Effector memory CD8-positive, alpha-beta T cell (primary cell): Measurements from ENCODE around the gene WDHD1.
A peak's percentile ranks its signal among the peaks of the same experiment; 100 is the strongest.
"Not testable (repeated sequence)": the region's sequence is repeated elsewhere in the genome, so short reads cannot be mapped to it uniquely, and the experiment has no call there.

ENCODE experiments used
- ATAC-seq: fragments of 150-1000 bp; cut with Tn5 transposase; replicated peaks from 2 replicates; pipeline ENCODE4 v1.10.0; 2021; ENCODE audit warnings: mild to moderate bottlenecking, moderate library complexity
- DNase-seq, 3 experiments: peaks; one replicate each; pipeline ENCODE4 v3.0.0; 2021
- H3K27ac Mint-ChIP-seq, 2 donors: one replicate each; pipeline ENCODE4 v1.8.0; 2022; ENCODE audit warnings: mild to moderate bottlenecking in 2 of 2, mixed read lengths in 2 of 2, moderate library complexity in 2 of 2
- H3K27me3 Mint-ChIP-seq, 2 donors: one replicate each; pipeline ENCODE4 v1.8.0; 2022; ENCODE audit warnings: mixed read lengths in 2 of 2
- H3K36me3 Mint-ChIP-seq: one replicate; pipeline ENCODE4 v1.8.0; 2022; ENCODE audit warnings: mild to moderate bottlenecking, moderate library complexity, mixed read lengths; ENCODE audit not compliant: insufficient read depth
- H3K4me1 Mint-ChIP-seq, 2 donors: one replicate each; pipeline ENCODE4 v1.8.0; 2022; ENCODE audit warnings: low read depth in 2 of 2, mixed read lengths in 2 of 2
- H3K4me3 Mint-ChIP-seq, 2 donors: one replicate each; pipeline ENCODE4 v1.8.0; 2022; ENCODE audit warnings: mild to moderate bottlenecking in 2 of 2, mixed read lengths in 2 of 2, moderate library complexity in 2 of 2
- H3K9me3 Mint-ChIP-seq, 2 donors: one replicate each; pipeline ENCODE4 v1.8.0; 2022; ENCODE audit warnings: mixed read lengths in 2 of 2

The WDHD1 gene

DNA sequence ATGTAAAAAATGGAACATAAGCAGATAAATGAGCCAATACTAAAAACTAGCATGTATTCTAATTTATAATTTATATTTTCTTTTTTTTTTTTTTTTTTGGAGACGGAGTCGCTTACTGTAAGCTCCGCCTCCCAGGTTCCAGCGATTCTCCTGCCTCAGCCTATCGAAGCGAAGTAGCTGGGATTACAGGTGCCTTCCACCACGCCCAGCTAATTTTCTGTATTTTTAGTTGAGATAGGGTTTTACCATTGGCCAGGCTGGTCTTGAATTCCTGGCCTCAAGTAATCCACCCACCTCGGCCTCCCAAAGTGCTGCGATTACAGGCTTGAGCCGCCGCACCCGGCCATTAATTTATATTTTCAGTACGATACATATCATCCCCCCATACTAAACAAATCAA, 27.2 kb upstream of the WDHD1 start:
- H3K4me3 Mint-ChIP-seq: peak overlapping the region; percentile 86 to 94
- H3K36me3 Mint-ChIP-seq: peaks cover 60% of the 10 kb centered on the region
- H3K27ac Mint-ChIP-seq: peak overlapping the region; percentile 98
- peaks cover 29 to 48% of the 10 kb centered on the region in 2 donors for H3K4me1 Mint-ChIP-seq
- H3K9me3 Mint-ChIP-seq: no peaks in the 10 kb centered on the region
- DNase-seq (no peak), ATAC-seq (no peak)
- H3K27me3 Mint-ChIP-seq: no peaks in the 10 kb centered on the region

DNA sequence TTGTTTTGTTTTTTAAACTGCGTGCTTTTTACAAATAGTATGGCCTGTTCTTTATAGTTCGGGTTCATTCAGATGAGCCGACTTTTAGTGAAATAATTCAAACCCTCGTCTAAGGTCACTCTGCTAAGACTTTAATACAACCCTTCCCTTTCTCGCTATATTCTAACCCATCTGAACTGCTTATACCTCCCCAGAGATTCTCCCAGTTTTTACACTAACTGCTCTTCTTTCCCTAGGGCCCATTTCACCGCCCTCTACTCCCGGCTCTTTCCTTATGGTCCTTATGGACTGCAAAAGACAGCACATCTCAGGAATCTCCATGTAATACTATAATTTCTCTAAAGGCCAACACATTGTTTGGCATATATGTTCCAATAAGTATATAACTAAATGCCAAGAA, 26.6 kb upstream of the WDHD1 start:
- peaks cover 29 to 48% of the 10 kb centered on the region in 2 donors for H3K4me1 Mint-ChIP-seq
- peaks cover 58% of the 10 kb centered on the region for H3K36me3 Mint-ChIP-seq
- ATAC-seq (no peak), DNase-seq (no peak)
- H3K27me3 Mint-ChIP-seq: no peaks in the 10 kb centered on the region
- no peaks in the 10 kb centered on the region for H3K9me3 Mint-ChIP-seq
- peak overlapping the region; percentile 98 for H3K27ac Mint-ChIP-seq
- H3K4me3 Mint-ChIP-seq: peak overlapping the region; percentile 86 to 94

DNA sequence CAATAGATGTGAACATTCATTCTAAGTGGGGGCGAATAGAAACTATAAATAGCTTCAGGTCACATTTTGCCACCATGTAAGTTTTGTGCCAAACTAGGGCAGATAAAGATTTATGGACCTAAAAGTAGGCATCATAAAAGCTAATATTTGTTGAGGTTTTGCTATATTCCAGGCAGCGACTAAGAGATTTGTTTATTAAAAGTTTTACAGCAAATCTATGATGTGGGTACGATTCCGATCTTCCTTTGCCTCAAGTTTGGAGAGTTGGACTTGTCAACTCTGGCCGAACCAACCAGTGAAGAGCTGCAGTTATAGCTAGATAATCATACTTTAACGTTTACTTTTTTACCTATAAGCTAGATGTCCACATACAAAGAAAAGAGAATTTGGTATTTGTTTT, 26.1 kb upstream of the WDHD1 start:
- H3K27ac Mint-ChIP-seq: peak overlapping the region; percentile 98
- peaks cover 53% of the 10 kb centered on the region for H3K36me3 Mint-ChIP-seq
- ATAC-seq: no peak
- H3K9me3 Mint-ChIP-seq: no peaks in the 10 kb centered on the region
- DNase-seq: no peak
- H3K27me3 Mint-ChIP-seq: no peaks in the 10 kb centered on the region
- peak overlapping the region; percentile 86 to 94 for H3K4me3 Mint-ChIP-seq
- H3K4me1 Mint-ChIP-seq: peaks cover 27 to 43% of the 10 kb centered on the region in 2 donors

DNA sequence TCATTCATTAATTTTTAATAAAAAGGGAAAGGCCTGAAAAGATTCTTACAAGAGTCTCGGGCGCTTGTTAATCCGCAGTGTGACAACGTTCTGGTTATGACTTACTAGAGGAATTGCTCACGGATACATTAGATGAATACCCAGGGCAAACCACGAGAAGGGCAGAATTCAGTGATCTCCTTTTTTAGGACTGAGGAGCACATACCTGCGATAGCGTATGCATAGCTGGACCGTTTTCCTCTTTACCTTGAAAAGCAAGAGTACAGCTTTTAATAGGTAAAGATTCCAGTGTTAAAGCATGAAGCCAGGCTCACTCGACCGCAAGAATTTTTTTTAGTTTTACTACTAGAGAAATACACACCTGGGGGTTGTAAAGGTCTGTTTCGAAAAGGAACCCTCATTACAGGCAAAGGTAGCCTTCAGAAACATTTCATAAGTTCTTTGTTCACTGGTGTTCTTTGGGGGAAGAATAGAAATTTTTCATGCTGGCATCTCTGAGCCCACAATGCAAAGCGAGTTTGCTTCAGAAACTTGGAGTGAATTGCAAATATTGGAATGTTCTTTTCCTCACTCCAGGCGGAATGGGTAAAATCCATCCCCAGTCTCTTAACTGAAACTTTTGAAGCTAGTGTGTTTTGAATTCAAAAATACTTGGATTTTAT, 25.5 kb upstream of the WDHD1 start:
- peaks cover 47% of the 10 kb centered on the region for H3K36me3 Mint-ChIP-seq
- DNase-seq (no peak), ATAC-seq (peak; percentile 1)
- no peaks in the 10 kb centered on the region for H3K27me3 Mint-ChIP-seq
- peak overlapping the region; percentile 98 for H3K27ac Mint-ChIP-seq
- H3K4me3 Mint-ChIP-seq: peak overlapping the region; percentile 86 to 94
- peaks cover 25 to 41% of the 10 kb centered on the region in 2 donors for H3K4me1 Mint-ChIP-seq
- no peaks in the 10 kb centered on the region for H3K9me3 Mint-ChIP-seq

DNA sequence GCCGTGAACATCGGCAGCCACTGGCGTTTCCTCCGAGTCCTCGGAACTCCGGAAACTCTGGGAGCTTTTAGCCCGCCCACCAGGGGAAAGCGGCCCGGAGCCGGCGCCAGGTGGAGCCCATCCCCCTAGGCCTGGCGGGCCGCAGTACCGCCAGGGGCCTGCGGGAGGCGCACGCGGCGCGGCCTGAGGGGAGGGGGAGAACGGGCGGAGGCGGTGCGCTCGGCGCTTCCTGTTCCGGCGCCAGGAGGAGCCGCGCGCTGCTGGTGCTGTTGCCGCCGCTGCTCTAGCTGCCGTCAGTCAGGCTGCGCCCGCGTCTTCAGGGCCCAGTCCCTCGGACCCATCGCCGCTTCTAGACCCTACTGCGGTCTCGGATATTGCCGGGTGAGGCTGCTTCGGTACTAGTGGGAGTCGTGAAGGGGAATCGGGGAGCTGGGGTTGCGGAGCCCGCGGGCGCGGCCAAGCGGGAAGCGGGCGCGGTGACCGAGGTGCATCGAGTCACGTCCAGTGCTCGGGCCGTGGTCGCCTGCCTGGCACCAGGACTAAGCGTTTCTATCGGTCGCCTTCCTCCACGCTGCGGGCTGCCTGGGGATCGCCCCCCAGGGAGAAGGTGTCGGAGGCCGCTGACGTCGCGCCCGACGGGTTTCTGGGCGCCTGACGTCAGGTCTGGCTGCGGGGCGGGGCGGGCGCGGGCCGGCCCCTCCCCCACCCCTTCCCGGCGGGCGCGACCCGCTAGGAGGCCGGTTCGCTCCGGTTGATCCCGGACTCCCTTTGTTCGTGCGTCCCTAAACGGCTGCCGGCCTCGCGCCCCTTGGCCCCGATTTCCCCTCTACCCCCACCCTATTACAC, 24.7 kb upstream of the WDHD1 start, which contains the start of gene MAPK1IP1L:
Gene MAPK1IP1L (plus strand): TSS at position 225 of the 846 bp plus-strand sequence. CDS start 10,037 bp downstream, outside the sequence.
- H3K9me3 Mint-ChIP-seq: no peaks in the 10 kb centered on the region
- H3K4me3 Mint-ChIP-seq: peak within 1 kb of the TSS; percentile 86 to 94
- no peaks in the 10 kb centered on the region for H3K27me3 Mint-ChIP-seq
- peak; percentile 88 for ATAC-seq
- H3K36me3 Mint-ChIP-seq: peaks cover 43% of the 10 kb centered on the region
- peak; percentile 87 to 94 (median 92) for DNase-seq
- peak within 1 kb of the TSS; percentile 98 for H3K27ac Mint-ChIP-seq
- peaks cover 25 to 41% of the 10 kb centered on the region in 2 donors for H3K4me1 Mint-ChIP-seq

DNA sequence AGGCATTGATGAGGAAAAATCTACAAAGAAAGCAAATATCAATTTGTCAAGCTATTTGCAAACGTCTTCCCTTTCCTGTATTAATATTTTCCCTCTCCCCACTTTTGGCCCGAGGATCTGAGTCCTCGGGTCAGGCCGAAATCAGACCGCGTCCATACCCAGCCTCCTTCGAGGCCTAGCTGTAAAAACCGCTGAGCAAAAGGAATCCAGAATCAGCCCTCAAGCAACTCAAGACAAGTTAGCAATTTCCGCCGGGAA, 24.2 kb upstream of the WDHD1 start:
- peak overlapping the region; percentile 86 to 94 for H3K4me3 Mint-ChIP-seq
- no peaks in the 10 kb centered on the region for H3K9me3 Mint-ChIP-seq
- no peaks in the 10 kb centered on the region for H3K27me3 Mint-ChIP-seq
- DNase-seq (no peak), ATAC-seq (peak; percentile 7)
- peak overlapping the region; percentile 98 for H3K27ac Mint-ChIP-seq
- H3K36me3 Mint-ChIP-seq: peaks cover 40% of the 10 kb centered on the region
- peaks cover 25 to 38% of the 10 kb centered on the region in 2 donors for H3K4me1 Mint-ChIP-seq

DNA sequence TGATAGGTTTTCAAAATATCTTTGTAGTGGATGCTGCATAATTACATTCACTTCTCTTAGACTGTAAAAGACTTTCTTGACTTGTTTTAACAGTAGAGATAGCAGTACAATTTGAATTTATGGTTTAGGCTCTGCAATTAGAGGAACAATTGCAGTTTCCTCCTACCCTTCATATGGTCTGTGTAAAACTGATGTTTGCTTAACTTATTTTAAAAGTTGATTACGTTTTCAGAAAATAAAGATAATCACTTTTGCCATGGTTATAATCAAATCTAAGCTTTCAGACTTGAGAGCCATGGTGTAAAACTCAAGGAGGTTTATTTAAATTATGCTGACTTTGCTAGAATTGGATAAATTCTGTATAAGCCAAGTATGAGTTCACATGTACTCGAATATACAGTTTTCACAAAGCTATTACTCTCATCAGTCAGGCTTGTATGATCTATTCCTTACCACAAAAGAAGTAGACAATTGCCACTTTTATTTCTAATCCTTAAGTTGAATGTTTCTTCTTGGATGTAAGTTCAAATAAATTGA, 22.1 kb upstream of the WDHD1 start:
- Mint-ChIP-seq H3K4me3 (no peak overlapping the region), H3K27me3 (no peaks in the 10 kb centered on the region), H3K4me1 (peaks cover 21 to 26% of the 10 kb centered on the region in 2 donors), H3K36me3 (peaks cover 35% of the 10 kb centered on the region), H3K27ac (no peak overlapping the region), H3K9me3 (no peaks in the 10 kb centered on the region)
- DNase-seq: no peak
- ATAC-seq: no peak

DNA sequence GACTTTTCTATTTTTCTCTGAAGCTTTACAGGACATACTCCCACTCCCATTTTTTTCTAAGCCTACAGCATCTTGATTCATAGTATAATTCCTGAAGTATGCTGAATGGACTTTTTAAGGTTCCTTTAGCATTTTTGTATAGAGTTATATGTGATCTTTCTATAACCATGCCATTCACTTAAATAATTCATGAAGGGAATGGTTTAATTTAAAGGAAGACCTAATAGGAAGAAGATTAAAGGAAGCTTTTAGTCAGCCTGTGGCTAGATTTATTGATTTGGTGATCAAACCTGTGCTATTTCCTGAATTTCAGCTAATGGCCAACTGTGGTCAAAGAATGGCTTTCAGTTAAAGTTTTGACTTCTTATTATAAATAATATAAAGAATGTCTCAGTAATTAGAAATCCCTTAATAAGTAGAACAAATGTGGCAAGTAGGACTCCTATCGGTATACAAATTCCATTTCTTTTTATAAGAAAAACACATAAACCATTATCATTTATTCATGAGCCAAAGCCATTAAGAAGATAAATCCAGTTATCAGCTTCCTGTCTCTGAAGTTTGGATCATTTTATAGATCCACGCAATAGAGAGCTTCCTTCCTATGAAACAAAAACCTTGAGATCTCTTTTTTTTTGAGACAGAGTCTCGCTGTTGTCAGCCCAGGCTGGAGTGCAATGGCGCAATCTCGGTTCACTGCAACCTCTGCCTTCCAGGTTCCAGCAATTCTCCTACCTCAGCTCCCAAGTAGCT, 20.6 kb upstream of the WDHD1 start:
- ATAC-seq: no peak
- H3K27me3 Mint-ChIP-seq: no peaks in the 10 kb centered on the region
- peaks cover 27% of the 10 kb centered on the region for H3K36me3 Mint-ChIP-seq
- peaks cover 9 to 12% of the 10 kb centered on the region in 2 donors for H3K4me1 Mint-ChIP-seq
- H3K9me3 Mint-ChIP-seq: no peaks in the 10 kb centered on the region
- no peak overlapping the region for H3K4me3 Mint-ChIP-seq
- no peak for DNase-seq
- no peak overlapping the region for H3K27ac Mint-ChIP-seq

DNA sequence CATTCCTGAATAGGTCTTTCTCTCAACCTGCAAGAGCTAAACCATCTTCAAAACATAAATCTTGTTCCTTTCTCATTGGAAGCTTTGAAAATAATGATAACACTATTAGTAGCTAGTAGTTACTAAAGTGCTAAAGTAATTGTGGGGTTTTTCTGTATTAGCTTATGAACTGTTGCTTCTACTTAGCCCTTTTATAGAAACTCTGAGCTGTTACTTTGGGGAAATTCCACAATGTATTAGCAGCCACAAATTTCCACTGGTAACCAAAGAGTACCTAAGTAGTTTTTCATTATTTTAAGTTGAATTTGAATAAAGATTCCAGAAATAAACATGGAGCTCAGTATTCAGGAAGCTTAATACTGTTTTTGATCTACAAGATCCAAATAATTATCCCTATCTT, 18.2 kb upstream of the WDHD1 start:
- Mint-ChIP-seq H3K27me3 (no peaks in the 10 kb centered on the region), H3K36me3 (peaks cover 7% of the 10 kb centered on the region), H3K27ac (no peak overlapping the region), H3K4me1 (no peaks in the 10 kb centered on the region), H3K4me3 (no peak overlapping the region), H3K9me3 (no peaks in the 10 kb centered on the region)
- no peak for ATAC-seq
- no peak for DNase-seq

DNA sequence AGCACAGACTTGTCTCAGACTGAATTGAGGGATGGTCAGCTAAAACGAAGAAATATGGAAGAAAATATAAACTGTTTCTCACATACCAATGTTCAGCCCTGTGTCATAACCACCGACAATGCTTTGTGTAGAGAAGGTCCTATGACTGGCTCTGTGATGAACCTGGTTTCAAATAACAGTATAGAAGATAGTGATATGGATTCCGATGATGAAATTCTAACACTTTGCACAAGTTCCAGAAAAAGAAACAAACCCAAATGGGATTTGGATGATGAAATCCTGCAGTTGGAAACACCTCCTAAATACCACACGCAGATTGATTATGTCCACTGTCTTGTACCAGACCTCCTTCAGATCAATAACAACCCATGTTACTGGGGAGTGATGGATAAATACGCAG, 16.6 kb upstream of the WDHD1 start:
- Mint-ChIP-seq H3K4me1 (peaks cover 2 to 3% of the 10 kb centered on the region in 2 donors), H3K27me3 (no peaks in the 10 kb centered on the region), H3K27ac (no peak overlapping the region), H3K36me3 (no peaks in the 10 kb centered on the region), H3K4me3 (no peak overlapping the region), H3K9me3 (no peaks in the 10 kb centered on the region)
- ATAC-seq (no peak), DNase-seq (no peak)

DNA sequence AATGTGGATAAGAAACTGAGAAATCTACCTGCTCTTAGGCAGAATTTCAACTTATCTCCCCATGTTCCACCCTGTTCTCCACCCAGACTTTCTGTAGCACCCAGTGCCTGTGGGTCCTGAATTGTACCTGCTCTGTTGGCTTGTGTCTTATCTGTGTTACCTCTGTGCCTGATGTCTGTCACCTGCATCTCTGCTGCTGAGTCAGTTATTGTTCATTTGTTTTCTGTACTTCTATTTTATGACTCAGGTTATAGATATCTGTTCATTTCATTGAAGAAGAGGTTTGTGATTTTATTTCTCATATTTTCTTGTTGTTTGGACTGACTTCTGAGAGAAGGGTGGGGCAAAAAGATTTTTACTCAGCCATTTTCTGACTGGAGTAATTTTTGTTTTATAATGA, 11.8 kb upstream of the WDHD1 start:
- Mint-ChIP-seq H3K27ac (peak overlapping the region; percentile 2 to 5), H3K27me3 (no peaks in the 10 kb centered on the region), H3K4me1 (peaks cover 3 to 6% of the 10 kb centered on the region in 2 donors), H3K9me3 (no peaks in the 10 kb centered on the region), H3K4me3 (no peak overlapping the region), H3K36me3 (peaks cover 40% of the 10 kb centered on the region)
- no peak for DNase-seq
- no peak for ATAC-seq

DNA sequence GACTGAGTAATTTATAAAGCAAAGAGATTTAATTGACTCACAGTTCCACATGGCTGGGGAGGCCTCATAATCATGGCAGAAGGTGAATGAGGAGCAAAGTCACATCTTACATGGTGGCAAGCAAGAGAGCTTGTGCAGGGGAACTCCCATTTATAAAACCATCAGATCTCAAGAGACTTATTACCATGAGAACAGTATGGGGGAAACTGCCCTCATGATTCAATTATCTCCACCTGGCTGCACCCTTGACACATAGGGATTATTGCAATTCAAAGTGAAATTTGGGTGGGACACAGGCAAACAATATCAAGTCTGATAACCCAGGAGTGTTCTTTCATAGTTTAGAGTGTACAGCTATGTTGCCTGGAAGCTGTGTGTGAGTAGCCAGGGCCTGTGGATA, 11.1 kb upstream of the WDHD1 start:
- ATAC-seq, H3K4me1 Mint-ChIP-seq, DNase-seq, H3K27me3 Mint-ChIP-seq, H3K4me3 Mint-ChIP-seq, H3K9me3 Mint-ChIP-seq: not testable (repeated sequence)
- peak overlapping the region; percentile 32 to 49 for H3K27ac Mint-ChIP-seq
- H3K36me3 Mint-ChIP-seq: peaks cover 47% of the 10 kb centered on the region

DNA sequence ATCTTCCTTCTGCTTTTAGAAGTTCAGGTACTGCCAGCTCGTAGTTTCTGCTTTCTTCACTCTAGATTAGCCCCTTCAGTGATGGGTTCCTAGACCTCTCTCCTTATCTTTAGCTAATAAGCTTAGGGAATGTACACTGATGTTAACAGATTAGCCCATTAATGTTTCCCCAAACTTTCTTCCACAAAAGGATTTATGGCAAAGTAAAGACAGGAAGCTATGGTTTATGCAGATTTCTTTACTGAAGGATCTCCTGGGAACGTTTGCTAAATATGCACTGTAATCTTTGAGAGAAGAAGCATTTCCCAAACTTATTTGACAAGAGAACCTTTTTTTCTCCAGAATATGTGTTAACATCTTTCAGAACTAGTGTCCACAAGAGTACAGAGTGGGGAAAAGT, 4.3 kb upstream of the WDHD1 start:
- DNase-seq (no peak), ATAC-seq (no peak)
- Mint-ChIP-seq H3K4me3 (no peak overlapping the region), H3K9me3 (no peaks in the 10 kb centered on the region), H3K27me3 (no peaks in the 10 kb centered on the region), H3K36me3 (peaks cover 51% of the 10 kb centered on the region), H3K4me1 (peaks cover 20 to 34% of the 10 kb centered on the region in 2 donors), H3K27ac (no peak overlapping the region)
